Stimulated activated CD4-positive, alpha-beta T cell treated with anti-CD3 and anti-CD28 coated beads, TNF-alpha, amount 100 ng/mL, for 24 hours (primary cell): ENCODE data around the gene CCDC183.
"Not testable (repeated sequence)": the region's sequence is repeated elsewhere in the genome, so short reads cannot be mapped to it uniquely, and the experiment has no call there.

Source experiments
- DNase-seq, 3 experiments: peaks; one replicate each; pipeline ENCODE4 v3.0.0-alpha.2; 2020; ENCODE audit warnings: low read depth in 3 of 3

Gene CCDC183

DNA sequence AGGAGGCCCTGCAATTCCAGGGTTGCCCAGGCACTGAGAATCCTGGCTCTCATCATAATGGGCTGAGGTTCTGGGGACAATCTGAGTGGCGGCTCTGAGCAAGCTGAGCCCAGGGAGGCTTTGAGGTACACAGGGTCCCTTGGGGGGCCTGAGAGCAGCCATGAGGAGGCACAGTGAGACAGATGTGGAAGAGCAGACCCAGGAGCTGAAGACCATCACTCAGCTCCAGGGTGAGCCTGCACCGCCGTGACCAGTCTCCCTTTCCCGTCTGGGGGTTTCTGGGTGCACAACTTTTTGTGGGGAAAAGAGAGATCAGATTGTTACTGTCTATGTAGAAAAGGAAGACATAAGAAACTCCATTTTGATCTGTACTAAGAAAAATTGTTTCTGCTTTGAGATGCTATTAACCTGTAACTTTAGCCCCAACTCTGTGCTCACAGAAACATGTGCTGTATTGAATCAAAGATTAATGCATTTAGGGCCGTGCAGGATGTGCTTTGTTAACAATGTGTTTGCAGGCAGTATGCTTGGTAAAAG is at the start of gene CCDC183:
Gene CCDC183, plus strand, starts transcription at position 101 of the 537 bp plus-strand sequence. Its CDS starts 60 bp downstream, at position 161.
- DNase-seq = no peak

DNA sequence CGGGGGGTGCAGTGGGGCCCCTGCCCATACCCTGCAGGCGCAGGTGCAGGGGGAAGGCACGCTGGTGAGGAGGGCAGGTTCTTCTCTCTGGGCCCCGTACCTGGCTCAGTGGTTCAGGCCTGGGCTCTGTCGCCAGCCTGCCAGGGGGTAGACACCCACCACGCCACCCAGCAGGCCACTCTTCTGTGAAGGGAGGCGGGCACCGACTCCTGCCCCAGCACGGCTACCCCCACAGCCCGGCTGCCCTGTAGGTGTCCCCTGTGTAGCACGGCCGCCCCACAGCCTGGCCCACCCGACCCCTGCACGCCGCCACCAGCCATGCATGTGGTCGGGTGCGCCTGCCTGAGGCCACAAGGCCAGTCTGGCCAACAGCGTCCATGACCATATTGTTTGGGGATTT is 49.5 kb upstream of the CCDC183 start:
- no peak for DNase-seq

DNA sequence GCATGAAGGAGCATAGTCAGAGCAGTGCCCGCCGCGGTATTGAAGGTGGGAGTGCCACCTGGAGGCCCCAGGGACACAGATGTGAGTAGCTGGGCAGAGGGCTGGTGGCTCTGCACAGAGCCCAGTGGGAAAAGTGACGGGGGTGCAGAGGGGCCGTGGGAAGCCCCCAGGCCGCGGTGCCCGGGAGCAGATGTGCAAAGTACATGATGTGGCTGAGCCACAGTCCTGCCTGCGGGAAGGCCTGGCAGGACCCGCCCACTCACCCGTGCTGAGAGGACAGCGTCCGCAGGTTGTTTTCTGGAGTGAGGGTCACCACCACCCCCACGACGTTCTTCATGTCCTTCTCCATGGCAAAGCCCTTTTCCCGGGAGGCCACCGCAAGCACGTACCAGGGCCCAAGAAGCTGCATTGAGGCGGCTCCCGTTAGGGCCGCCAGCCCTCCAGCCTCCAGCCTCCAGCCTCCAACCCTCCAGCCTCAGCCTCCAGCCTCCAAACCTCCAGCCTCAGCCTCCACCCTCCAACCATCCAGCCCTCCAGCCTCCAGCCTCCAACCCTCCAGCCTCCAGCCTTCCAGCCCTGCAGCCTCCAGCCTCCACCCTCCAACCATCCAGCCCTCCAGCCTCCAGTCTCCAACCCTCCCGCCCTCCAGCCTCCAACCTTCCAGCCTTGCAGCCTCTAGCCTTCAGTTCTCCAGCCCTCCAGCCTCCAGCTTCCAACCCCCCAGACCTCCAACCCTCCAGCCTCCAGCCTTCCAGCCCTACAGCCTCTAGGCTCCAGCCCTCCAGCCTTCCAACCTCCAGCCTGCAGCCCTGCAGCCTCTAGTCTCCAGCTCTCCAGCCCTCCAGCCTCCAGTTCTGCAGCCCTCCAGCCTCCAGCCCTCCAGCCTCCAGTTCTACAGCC is 48.7 kb upstream of the CCDC183 start:
- no peak for DNase-seq

DNA sequence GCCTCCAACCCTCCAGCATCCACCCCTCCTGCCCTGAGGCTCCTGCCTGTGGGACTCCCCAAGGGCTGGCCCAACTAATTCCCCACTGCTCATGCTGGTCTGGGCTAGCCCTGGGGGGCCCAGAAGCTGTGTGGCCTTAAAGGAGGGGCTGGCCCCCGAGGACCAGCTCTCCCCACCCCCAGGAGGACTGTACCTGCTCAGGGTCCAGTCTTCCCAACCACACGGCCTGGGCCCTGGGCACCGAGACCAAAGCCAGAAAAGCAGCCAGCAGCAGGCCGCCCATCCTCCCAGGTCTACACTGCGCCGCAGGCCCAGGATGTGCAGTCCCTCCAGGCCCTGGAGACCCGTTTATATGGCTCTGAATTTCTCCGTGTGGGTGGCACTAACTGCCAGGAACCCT is 47.9 kb upstream of the CCDC183 start, which contains the start of gene LCN6:
Gene LCN6, minus strand, starts transcription at position 325 of the 400 bp plus-strand sequence. Its CDS starts 42 bp downstream, at position 283.
- DNase-seq = no peak

DNA sequence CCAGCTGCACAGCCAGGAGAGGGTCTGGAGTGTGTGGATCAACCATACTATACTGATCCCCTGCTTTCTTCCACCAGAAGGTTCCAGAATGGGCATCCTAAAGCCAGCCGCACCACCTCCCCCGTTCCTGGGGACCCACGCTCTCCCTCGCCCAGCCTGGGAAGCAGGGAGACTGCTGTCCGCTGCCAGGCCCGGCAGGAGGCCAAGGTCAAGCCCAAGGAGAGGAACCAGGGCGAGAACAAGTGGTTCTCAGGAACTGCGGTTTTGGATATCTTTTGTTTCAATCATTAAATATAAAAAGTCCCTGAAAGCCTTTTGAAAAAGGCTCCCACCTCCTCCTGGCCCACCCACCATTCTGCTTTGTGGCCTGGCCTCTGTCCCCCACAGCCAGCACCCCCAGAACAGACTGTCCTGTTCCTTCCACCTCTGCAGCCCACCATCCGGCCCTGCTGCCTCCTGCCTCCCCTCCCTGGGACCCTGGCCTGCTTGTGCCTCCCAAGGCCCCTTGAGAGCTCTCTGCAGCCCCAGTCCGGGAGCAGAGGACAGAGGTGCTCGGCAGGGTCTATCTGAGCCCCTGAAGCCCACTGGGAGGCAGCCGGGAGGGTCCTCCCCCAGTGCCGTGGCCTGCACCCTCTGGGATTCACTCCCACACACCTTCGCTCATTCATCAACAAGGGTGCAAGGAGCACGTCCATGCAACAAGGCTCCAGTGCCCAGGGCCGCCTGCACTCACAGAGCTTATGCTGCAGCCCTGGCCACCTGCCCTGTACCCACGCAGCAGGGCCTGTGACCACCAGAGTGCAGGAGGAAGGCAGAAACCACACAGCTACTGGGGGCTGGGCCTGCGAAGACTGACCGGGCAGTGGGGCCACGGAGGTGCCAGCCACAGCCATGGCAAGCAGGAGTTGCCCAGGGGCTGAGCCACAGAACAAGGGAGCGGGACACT is 47.2 kb upstream of the CCDC183 start:
- no peak for DNase-seq

DNA sequence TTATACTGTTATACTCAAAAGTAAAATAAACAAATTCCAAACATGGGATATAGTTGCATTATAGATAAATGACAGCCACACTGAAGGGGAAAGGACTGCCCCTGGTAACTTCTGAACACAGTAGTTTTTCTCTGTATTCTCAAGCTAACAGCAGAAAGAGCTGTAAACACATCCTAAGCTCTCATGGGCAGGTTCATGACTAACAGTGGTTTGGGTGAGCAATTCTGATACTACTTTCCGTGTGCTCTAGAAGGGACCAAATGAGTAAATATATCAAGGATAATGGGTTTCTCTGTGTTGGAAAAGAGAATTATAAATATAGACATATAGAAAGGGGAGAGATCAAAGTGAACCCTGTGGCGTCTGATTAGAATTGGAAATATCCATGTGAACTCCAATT is 45.6 kb upstream of the CCDC183 start:
- no peak for DNase-seq

DNA sequence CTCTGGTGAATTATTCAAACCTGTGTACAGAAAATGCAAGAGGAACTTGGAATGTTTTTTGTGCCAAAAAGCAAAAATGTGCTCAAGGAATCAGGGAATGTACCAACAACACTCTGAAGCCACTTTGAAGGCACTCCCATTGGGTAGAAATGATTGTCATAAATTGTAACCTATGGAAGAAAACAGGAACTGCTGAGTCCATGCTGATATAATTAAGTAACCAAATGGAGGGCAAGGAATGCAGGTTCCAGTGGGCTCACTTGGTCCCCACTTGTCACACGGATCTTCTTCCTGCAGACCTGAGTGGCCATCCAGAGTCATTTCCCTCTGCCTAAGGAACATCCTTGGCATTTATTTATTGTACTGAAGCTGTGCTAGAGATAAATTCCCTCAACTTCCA is 44.9 kb upstream of the CCDC183 start:
- DNase-seq = no peak

DNA sequence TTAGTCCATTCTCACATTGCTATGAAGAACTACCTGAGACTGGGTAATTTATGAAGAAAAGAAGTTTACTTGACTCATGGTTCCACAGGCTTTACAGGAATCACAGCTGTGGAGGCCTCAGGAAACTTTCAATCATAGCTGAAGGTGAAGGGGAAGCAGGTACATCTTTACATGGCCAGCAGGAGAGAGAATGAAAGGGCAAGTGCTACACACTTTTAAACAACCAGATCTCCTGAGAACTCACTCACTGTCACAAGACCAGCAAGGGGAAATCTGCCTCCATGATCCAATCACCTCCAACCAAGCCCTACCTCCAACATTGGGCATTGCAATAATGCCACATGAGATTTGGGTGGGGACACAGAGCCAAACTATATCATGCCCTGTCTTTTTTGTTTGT is 44.3 kb upstream of the CCDC183 start:
- no peak for DNase-seq

DNA sequence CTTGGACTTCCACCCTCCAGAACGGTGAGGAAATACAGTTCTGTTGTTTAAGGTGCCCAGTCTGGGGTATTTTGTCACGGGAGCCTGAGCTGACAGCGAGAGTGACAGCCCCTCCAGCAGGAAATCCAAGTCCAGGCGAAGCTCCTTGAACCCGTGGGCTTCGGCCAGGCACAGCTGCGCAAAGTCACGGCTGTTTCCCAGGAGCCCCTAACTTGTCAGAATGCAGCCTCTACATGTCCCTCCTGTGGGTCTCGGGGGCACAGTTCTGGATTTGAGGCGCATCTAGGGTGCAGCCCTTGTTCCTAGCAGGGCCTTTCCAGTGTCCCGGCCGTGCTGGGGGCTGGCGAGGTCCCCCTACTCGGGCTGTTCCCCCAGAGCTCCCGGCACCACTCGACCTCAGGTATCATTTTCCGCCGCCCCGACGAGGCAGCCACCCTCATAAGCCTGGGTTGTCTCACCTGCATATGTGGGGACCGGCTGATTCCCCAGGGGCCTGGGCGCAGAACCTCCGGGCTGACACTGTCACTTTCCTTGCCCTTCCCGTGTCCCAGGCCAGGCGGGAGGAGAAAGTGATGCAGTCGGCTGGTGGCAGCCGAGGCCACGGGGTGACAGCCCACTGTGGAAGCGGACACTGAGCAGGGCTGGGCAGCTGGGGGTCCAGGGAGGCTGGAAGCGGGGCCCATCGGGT is 42.6 kb upstream of the CCDC183 start:
- DNase-seq = no peak

DNA sequence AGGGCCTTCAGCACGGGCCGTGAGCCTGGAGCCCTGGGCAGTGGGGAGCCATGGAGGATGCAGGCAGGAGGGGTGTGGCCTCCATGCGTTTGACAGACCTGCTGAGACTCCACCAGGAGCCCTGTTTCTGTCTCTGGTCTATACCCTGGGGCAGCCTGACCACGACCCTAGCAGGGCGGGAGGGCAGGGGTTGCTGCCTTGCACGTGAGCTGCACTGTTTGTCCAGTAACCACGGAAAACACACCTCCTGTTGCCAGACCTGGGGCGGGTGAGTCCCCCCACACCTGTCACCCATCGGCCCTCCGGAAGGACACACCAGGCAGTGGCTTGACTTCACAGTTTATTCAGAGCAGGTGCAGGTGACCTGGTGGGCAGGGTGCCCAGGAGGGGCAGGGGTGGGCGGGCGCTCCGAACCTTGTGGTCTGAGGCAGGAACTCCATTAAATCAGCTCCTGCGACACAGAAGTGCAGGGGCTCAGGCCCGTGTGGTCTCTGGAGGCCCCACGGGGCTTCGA is 42.0 kb upstream of the CCDC183 start:
- DNase-seq = no peak

DNA sequence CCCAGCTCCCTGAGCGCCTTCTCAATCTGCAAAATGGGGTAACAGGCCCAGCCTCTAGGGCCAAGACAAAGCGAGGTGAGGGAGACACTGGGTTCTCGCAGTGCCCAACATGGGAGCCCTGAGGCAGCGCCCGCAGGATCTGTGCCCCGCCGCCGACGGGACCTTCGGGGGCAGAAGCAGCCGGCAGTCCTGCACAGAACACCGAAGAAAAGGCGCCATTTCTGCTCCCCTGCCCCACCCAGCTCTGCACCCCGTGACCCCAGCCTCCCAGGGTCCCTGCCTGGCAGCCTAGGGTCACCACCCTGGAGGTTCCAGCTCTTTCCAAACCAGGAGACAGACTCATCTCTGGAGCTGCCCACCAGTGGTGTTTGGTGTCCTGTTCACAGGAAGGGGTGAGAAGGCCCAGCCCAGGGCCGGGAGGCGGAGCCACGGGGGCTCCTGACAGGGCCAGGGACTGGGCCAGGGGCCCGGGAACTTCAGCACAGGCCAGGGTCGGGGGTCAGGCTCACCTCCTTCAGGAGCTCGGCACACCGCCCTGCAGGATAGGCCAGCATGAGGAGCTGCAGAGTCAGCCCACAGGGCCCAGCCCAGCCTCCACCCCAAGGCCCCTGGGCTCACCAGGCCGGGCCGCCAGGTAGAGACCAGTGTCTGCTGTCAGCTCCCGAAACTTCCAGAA is 41.4 kb upstream of the CCDC183 start:
- DNase-seq = no peak

DNA sequence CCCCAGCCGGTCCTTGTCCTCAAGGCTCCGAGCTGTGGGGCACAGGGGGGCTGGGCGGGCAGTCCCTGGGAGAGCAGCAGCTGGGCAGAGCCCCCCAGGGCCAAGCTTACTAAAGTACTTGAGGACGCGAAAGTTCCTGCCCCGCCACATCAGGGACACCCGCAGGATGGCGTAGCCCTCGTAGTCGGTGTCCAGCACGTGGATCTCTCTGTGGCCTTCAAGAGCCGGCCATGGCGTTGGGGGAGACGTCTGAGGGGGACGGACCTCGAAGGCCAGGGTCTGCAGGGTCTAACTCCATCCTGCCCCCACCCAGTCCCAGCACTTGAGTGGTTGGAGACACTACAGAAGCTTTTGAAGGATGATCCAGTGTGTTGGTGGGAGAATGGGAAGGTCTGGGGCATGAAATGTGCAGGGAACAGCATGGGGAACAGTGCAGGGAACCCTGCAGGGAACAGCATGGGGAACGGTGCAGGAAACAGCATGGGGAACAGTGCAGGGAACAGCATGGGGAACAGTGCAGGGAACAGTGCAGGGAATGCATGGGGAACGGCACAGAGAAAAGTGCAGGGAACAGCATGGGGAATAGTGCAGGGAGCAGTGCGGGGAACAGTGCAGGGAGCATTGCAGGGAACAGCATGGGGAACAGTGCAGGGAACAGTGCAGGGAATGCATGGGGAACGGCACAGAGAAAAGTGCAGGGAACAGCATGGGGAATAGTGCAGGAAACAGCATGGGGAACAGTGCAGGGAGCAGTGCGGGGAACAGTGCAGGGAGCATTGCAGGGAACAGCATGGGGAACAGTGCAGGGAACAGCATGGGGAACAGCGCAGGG is 40.6 kb upstream of the CCDC183 start:
- DNase-seq = not testable (repeated sequence)

DNA sequence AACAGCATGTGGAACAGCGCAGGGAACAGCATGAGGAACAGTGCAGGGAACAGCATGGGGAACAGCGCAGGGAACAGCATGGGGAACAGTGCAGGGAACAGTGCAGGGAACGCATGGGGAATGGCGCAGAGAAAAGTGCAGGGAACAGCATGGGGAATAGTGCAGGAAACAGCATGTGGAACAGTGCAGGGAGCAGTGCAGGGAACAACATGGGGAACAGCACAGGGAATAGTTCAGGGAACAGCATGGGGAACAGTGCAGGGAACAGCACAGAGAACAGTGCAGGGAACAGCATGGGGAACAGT is 40.1 kb upstream of the CCDC183 start:
- DNase-seq = no peak

DNA sequence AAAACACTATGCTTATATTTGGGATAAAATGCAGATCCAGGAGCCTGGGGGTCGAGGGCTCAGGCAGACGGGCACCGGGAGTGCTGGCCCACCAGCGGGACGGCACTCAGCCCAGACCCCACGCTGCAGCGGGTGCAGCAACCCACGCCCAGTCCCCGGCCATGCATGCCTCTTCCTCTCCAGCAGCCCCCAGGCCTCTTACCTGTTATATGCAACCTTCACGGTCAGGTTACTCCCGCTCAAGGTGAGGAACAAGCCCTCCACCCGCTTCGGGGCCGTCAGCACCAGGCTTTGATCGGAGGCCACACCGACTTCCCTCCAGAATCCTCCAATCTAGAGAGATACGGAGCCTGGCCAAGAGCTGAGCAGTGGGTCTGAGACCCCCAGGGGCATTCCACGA is 39.3 kb upstream of the CCDC183 start:
- DNase-seq = no peak

DNA sequence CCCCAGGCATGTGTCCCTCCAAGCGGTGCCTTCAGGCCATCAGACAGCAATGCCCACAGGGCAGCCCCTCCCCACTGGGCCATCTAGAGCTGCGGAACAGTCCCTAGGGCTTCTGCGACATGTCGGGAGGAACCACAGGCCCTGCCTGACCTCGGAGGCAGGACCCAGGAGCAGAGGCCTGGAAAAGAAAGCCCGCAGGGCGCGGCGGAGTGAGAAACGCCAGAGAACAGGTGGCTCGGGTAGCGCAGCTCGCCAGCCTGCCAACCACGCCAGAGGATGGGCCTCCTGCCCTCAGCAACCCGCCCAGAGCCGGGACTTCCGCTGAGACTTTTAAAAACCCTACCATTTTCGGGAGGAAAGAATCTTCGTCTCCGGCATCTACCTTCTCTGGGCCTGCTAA is 38.8 kb upstream of the CCDC183 start:
- DNase-seq = no peak

DNA sequence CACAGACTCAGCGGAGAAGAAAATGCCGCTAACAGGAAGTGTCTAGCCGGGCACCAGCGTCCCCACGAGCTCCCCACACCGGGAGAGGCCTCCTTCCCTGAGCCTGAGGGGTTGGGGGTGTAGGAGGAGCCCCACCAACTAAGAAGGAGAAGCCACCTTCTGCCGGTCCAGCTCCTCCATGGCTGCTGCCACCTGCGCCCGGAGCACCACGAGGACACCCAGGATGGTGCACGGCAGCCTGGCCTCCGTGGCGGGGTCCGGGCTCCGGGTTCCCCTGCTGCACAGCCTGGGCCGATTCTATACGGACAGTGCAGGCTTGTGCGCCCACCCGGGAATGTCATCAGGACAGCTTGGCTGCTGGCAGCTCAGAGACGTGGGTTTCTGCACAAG is 38.4 kb upstream of the CCDC183 start:
- no peak for DNase-seq

DNA sequence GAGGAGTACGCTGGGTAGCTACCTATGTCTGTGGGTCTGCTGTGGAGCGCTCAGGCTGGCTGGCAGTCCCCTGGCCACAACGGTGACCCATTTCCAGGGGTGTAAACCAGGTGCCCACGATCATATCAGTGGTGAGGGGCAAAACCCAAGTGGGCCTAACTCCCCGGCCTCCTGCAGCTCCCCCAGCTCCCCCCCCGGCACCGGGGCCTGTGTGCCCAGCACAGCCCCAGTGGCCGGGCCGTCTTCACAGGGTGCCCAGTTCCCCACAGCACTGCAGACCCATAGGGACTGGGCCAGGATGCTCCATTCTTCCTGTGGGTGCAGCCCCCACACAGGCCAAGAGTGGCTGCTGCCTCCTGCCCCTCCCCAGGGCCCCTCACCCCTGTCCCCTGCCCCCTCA is 37.1 kb upstream of the CCDC183 start:
- DNase-seq = no peak

DNA sequence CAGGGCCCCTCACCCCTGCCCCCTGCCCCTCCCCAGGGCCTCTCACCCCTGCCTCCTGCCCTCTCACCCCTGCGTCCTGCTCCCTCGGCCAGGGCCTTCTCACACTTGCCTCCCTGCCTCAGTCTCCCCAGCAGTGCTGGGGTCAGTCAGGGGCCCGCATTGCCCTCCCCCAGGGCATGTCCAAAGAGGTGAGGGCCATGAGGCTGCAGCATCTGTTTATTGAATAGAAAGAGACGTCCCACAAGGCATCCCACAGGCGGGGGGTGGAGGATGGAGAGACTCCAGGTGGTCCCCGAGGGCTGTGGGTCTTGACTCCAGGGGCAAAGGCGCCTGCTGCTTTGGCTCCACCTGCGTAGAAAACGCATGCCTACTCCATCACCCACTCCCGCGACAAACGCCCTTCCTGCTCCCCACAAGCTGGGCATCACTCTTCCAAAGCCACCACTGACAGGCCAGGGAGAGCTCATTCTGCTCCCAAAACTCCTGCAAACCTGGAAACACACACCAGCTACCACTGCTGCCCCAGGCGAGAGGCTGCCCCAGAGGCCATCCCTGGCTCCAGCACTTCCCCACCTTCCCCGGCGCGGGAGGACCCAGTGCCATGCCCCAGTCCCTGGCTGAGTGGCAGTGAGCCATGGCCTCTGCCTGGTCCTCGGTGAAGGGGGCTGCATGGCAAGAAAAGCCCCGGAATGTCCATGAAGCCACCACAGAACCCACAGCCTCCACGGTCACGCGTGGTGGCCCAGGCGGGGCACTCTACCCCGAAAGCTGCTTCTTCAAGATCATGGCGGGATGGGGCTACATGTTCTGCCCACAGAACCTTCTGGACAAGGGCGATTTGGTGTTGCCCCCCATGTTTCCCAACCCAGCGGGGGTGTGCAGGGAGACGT is 36.5 kb upstream of the CCDC183 start:
- no peak for DNase-seq

DNA sequence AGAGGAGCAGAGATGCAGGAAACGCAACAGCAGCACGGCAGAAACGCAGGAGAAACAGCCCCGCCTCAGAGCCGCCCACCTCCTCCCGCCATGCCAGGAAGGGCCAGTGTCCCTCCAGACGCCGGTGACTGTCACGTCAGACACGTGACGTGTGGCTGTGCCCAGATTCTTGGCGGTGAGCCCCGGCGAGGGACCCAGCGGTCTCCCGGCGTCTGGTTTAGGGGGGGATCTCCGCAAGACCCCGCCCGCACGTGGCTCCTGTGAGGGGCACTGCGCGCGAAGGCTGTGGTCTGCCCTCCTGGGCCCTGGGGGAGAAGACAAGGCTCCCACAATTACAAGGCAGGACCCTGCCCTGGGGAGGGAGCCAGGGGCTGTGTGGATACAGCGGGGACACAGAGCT is 35.7 kb upstream of the CCDC183 start:
- no peak for DNase-seq
